GM12873 (cell line): ENCODE data around the gene PPP2R5E.

Source experiments
- TF ChIP-seq, protein P1 (sequence below): IDR thresholded peaks from 2 replicates; pipeline ENCODE4 v1.5.1; 2012; ENCODE audit warnings: low read depth, mild to moderate bottlenecking, moderate library complexity, low read length, control low read depth; ENCODE audit not compliant: insufficient read depth; ENCODE audit errors: missing control alignments

Gene PPP2R5E

DNA sequence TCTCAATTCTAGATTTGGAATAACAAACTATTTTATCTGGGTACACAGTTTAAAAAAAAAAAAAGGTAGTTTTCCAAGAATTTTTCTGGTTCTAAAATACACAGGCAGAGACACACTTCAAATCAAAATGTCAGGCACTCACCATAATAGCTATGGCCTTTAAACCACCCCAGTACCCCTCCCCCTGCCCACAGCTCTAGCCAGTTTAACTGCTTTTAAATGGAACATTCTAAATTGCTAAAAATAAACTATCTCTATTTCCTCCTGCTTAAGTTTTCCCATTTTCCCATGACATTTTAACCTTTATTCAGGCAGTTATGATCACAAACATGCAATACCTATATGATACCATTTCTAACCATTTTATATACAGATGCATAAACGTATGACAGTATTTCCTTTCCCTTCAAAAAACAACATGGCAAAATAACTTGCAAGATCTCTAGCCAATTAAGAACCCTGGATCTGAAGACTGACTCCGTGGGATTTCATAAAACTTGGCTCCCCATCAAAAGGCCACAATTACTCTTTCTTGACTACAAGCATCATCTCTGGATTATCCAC, 46.3 kb downstream of the PPP2R5E start:
- TF ChIP-seq, protein P1, sequence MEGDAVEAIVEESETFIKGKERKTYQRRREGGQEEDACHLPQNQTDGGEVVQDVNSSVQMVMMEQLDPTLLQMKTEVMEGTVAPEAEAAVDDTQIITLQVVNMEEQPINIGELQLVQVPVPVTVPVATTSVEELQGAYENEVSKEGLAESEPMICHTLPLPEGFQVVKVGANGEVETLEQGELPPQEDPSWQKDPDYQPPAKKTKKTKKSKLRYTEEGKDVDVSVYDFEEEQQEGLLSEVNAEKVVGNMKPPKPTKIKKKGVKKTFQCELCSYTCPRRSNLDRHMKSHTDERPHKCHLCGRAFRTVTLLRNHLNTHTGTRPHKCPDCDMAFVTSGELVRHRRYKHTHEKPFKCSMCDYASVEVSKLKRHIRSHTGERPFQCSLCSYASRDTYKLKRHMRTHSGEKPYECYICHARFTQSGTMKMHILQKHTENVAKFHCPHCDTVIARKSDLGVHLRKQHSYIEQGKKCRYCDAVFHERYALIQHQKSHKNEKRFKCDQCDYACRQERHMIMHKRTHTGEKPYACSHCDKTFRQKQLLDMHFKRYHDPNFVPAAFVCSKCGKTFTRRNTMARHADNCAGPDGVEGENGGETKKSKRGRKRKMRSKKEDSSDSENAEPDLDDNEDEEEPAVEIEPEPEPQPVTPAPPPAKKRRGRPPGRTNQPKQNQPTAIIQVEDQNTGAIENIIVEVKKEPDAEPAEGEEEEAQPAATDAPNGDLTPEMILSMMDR, result no peak

DNA sequence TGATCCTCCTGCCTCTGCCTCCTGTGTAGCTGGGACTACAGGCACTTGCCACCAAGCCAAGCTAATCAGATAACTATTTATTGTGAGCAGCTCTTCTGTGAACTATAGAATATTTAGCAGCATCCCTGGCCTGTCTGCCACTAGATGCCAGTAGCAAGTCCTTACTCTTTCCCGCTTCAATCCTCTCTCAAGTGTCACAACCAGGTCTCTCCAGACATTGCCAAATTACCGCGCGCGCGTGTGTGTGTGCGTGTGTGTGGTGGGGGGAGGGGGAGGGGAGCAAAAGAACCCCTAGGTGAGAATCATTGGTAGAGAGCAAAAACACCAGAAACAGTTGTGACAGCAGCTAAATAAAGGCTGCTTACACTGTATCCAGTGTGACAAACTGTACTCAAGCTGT, 49.9 kb downstream of the PPP2R5E start:
- TF ChIP-seq, protein P1, result no peak

DNA sequence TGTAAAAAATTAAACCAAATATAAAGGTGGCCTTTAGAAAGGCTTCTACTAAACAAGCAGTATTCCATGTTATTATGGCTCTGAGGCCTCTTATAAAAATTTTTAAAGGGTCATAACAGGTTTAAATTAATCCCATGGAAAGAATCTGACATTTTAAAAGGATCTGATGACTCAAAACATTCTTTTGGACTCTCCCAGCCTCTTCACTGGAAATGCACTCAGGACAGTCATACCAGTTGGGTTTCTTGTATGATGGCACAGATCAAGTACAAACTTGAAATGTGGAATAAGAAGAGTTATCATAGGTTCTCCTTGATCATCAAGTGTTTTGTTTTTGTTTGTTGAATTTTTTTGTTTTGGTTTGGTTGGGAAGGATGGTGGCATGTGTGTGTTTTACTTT, 50.8 kb downstream of the PPP2R5E start:
- TF ChIP-seq, protein P1, result no peak

DNA sequence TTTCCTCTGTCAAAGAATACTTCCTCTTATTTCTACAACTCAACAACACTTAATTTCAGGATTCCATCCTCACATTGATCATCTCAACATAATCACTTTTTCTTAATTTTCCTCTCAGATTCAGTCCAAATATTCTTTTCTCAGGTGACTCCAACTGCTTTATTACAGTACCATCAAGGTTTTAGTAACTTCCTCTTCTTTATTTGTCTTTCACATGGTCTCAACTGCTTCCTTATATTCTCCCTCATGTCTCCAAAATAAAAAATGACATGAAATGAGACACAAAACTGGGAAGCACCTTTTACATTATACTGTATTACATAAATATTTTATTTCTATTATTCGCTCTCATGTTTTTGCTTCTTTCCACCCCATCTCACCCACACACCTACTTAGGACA, 55.5 kb downstream of the PPP2R5E start:
- TF ChIP-seq, protein P1, result no peak

DNA sequence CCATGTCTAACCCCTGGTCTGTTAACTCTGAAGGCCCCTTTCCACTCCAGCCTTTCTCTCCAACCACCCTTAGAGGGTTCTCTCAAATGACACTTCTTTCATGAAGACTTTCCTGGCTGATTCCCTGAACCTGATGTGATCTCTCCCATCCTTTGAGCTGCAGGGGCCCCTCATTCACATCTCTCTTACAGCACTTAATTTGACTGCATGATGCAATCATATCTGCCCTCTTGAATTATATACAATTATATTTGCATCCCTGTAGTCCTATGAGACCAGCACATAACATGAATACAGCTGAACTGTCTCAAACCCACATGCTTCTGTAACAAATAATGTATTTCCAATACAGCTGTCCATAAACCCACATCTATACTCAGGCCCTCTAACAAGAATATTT, 56.4 kb downstream of the PPP2R5E start:
- TF ChIP-seq, protein P1, result no peak

DNA sequence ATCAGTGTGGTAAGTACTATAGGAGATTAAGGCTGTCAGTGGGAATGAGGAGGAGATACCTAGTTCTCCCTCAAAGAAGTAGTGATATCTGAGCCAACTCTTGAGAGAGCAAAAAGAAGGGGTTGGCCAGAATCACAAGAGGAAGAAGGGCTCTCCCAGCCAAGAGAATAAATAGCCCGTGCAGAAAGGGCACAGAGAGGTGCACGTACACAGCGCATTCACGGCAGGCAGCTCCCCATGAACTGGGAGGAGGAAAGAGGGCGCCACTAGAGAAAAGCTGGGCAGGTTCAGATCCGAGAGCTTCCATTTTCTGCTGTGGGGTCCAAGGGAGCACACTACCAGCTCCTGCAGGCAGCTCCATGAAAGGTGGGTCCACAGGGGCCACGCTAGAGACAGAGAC, 59.9 kb downstream of the PPP2R5E start:
- TF ChIP-seq, protein P1, result no peak

DNA sequence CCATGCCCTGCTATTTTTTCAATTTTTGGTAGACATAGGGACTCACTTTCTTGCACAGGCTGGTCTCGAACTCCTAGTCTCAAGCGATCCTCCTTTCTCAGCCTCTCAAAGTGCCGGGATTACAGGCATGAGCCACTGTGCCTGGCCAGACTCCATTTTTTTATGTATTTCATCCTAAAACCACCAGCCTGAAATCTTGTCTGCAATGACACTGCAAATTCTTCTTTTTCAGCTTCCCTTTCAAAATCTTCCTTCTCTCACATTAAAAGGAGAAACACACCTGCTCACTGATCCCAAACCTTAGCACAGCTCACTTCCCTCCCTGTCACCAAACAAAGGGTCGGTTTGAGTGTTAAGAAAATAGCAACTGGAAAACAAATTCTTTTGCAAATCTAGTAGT, 62.6 kb downstream of the PPP2R5E start:
- TF ChIP-seq, protein P1, result no peak
